GM13977 (cell line): ENCODE data around the gene KRT72.

Experiments used
- DNase-seq: peaks from one replicate; pipeline ENCODE4 v3.0.0; 2012; ENCODE audit warnings: low spot score
- in situ Hi-C: fragments of 300-500 bp; cut with MboI; formaldehyde crosslinking; loops from one replicate; pipeline ENCODE4 v1.12.0; 2022; ENCODE audit warnings: low sequenced_read_pairs, low pct_unique_long_range_greater_than_20kb, mixed read lengths, inconsistent platforms; ENCODE audit not compliant: unreplicated experiment
- TF ChIP-seq, protein P1 (sequence below): IDR thresholded peaks from 2 replicates; pipeline ENCODE4 v1.5.1; 2012; ENCODE audit warnings: mild to moderate bottlenecking, control low read depth; ENCODE audit not compliant: insufficient read depth; ENCODE audit errors: extremely low read depth, missing control alignments

The KRT72 gene

DNA sequence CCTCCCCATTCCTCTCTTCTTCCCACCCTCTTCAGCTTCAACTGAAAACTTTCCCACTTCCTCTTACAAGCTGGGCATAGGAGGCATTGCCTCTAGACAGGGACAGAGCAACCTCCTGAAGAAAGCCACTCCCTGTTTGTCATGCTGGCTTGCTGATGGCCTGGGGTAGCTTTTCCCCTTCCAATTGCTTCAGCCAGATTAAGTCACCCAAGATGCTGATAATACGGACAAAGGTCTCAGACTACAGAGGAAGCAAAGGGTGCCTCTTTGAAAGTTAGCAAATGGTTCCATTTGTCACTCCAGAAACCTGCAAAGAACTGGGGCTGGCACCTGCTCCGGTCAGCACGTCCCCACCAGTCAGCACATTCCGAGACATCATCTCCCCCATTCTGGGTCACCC lies 44.7 kb upstream of the KRT72 start:
- no peak for DNase-seq
- TF ChIP-seq, protein P1, sequence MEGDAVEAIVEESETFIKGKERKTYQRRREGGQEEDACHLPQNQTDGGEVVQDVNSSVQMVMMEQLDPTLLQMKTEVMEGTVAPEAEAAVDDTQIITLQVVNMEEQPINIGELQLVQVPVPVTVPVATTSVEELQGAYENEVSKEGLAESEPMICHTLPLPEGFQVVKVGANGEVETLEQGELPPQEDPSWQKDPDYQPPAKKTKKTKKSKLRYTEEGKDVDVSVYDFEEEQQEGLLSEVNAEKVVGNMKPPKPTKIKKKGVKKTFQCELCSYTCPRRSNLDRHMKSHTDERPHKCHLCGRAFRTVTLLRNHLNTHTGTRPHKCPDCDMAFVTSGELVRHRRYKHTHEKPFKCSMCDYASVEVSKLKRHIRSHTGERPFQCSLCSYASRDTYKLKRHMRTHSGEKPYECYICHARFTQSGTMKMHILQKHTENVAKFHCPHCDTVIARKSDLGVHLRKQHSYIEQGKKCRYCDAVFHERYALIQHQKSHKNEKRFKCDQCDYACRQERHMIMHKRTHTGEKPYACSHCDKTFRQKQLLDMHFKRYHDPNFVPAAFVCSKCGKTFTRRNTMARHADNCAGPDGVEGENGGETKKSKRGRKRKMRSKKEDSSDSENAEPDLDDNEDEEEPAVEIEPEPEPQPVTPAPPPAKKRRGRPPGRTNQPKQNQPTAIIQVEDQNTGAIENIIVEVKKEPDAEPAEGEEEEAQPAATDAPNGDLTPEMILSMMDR: no peak
- in situ Hi-C loops: no loop called here

DNA sequence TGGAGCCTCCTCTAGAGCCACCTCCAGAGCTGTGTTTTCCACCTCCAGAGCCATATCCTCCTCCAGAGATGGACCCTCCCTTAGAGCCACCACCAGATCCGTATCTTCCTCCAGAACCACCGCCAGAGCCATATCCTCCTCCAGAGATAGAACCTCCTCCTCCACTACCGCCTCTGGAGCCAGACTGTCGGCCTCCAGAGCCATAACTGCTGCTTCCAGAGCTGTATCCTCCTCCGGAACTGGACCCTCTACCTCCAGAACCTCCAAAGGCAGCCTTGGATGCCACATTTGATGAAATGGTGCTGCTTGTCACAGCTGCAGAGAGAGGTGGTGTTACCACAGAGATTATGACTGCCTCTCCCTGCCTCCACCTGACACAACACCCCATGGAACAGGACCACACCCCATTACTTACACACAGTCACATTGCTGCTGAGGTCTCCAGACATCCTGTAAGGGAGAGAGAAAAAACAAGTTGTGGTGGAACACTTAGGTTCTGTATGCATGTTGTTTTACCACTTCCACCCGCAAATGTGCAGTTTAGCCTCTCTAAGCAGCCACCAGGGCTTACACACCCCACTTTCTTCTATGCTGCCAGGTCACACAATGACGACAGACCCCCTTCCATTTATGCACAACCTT lies 44.0 kb upstream of the KRT72 start:
- DNase-seq: no peak
- TF ChIP-seq, protein P1: no peak
- in situ Hi-C loops: no loop called here

DNA sequence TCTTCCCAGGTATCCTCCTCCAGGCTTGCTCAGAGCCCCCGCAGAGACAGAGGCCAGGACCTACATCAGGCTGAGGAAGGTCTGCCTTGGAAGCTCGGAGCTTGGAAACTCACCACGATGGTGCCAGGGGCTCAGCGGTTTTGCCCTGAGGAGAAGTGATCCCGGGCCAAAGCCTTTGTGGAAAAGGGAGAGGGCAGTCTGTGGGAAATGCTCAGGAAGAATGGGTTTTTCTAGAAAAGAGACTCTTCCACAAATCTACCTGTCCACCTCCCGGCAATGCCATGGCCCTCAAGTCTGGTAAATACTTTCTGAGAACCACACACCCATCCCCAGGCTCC lies 42.8 kb upstream of the KRT72 start:
- in situ Hi-C loops: no loop called here
- no peak for DNase-seq
- TF ChIP-seq, protein P1: no peak

GRCh38 chr12:52643233-52644077 lies 42.2 kb upstream of the KRT72 start:
- no peak for DNase-seq
- TF ChIP-seq, protein P1: no peak
- in situ Hi-C loops: no loop called here

DNA sequence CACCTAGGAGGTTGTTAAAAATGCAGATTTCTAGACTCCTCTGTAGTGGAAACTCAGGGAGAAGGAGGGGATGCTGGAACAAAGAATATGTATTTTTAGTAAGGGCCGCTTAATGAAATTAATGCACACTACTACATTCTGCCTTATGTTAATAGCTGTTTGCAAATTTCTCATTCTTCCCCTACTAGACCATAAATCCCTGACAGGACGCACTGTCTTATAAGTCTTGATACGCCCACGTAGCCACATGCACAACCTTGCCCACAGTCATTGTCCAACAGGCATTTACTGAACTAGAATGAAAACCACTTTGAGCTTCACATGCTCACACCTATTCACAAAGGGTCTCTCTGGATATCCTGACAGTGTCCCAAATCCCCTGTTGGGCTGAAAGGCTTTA lies 40.2 kb upstream of the KRT72 start:
- in situ Hi-C loops: no loop called here
- TF ChIP-seq, protein P1: no peak
- DNase-seq: no peak

DNA sequence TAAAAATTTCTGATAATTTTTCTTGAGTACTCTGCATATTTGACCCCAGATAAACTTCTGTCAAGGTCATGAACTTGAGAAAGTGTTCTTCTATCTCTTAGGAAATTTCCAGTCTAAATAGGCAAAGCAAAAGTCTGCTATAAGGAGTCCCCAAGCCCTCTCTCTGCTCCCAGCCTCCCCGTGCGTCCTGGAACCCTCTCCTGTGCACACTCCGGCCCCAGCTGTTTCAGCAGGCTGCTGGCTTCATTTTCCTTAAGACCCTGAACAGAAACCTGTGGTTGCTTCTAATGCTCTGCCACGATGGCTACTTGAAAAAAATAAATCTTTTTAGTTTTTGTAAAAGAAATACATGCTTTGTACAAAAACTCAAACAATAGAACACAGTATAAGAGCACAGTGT lies 36.0 kb upstream of the KRT72 start:
- TF ChIP-seq, protein P1: no peak
- in situ Hi-C loops: no loop called here
- no peak for DNase-seq
